Liver (tissue), 9 donors: Measurements from ENCODE around the gene FAXDC2. TPM values are rescaled to one million over a fixed set of nuclear protein-coding genes. Genes with fewer than 3 reads are reported as not detected.

ENCODE experiments used
- DNase-seq: peaks from one replicate; pipeline ENCODE4 v3.0.0-alpha.2; 2017; ENCODE audit warnings: low spot score
- H3K27ac ChIP-seq, 2 donors: one replicate each; pipeline ENCODE4 v1.7.0; 2013; ENCODE audit warnings: inconsistent platforms in 2 of 2, low read length in 2 of 2, control low read depth in 1 of 2, low read depth in 1 of 2, mild to moderate bottlenecking in 1 of 2
- H3K27me3 ChIP-seq, 4 donors: one replicate each; pipeline versions ENCODE4 v1.6.1 to v1.7.0; 2013; ENCODE audit warnings: low read length in 3 of 4, inconsistent platforms in 1 of 4, mild to moderate bottlenecking in 1 of 4, moderate library complexity in 1 of 4; ENCODE audit not compliant: control insufficient read depth in 4 of 4, insufficient read depth in 4 of 4
- H3K36me3 ChIP-seq, 4 donors: one replicate each; pipeline versions ENCODE4 v1.6.1 to v1.7.0; 2013; ENCODE audit warnings: low read length in 3 of 4, mild to moderate bottlenecking in 3 of 4, low read depth in 1 of 4, moderate library complexity in 1 of 4; ENCODE audit not compliant: control insufficient read depth in 4 of 4, insufficient read depth in 3 of 4
- H3K4me1 ChIP-seq, 4 donors: one replicate each; pipeline versions ENCODE4 v1.6.1 to v1.7.0; 2013; ENCODE audit warnings: low read length in 3 of 4, mild to moderate bottlenecking in 3 of 4, moderate library complexity in 1 of 4; ENCODE audit not compliant: control insufficient read depth in 4 of 4, insufficient read depth in 4 of 4
- H3K4me3 ChIP-seq, 3 donors: one replicate each; pipeline versions ENCODE4 v1.6.1 to v1.7.0; 2013; ENCODE audit warnings: low read length in 3 of 3, control low read depth in 1 of 3, low read depth in 1 of 3, mild to moderate bottlenecking in 1 of 3
- H3K9ac ChIP-seq, 2 donors: one replicate each; pipeline ENCODE4 v1.7.0; 2013; ENCODE audit warnings: low read length in 2 of 2, mild to moderate bottlenecking in 2 of 2, moderate library complexity in 2 of 2, control low read depth in 1 of 2, low read depth in 1 of 2
- H3K9me3 ChIP-seq, 4 donors: one replicate each; pipeline versions ENCODE4 v1.6.1 to v1.7.0; 2013; ENCODE audit warnings: low read length in 3 of 4; ENCODE audit not compliant: control insufficient read depth in 4 of 4
- ATF3 ChIP-seq: IDR thresholded peaks from 2 replicates; pipeline ENCODE4 v1.6.1; 2016; ENCODE audit warnings: antibody characterized with exemption
- CTCF ChIP-seq: fragments of 150-350 bp; IDR thresholded peaks from 2 replicates; pipeline ENCODE4 v1.5.1; 2017; ENCODE audit warnings: improper control_type of control experiment, low read depth, low read length; ENCODE audit not compliant: missing input control
- FOXA1 ChIP-seq: IDR thresholded peaks from 2 replicates; pipeline ENCODE4 v1.6.1; 2016; ENCODE audit warnings: antibody characterized with exemption
- FOXA2 ChIP-seq: IDR thresholded peaks from 2 replicates; pipeline ENCODE4 v1.6.1; 2016; ENCODE audit warnings: antibody characterized with exemption
- GABPA ChIP-seq, 2 donors: IDR thresholded peaks in 1 of 2; conservative IDR thresholded peaks in 1 of 2; 2 replicates each; pipeline ENCODE4 v1.6.1; 2016; ENCODE audit warnings: antibody characterized with exemption in 2 of 2, mild to moderate bottlenecking in 1 of 2, moderate library complexity in 1 of 2
- HNF4A ChIP-seq, 2 donors: conservative IDR thresholded peaks; 2 replicates each; pipeline ENCODE4 v1.6.1; 2016; ENCODE audit warnings: antibody characterized with exemption in 2 of 2, mild to moderate bottlenecking in 2 of 2
- HNF4G ChIP-seq: IDR thresholded peaks from 2 replicates; pipeline ENCODE4 v1.6.1; 2016; ENCODE audit warnings: antibody characterized with exemption
- JUND ChIP-seq, 2 donors: IDR thresholded peaks; 2 replicates each; pipeline ENCODE4 v1.6.1; 2016; ENCODE audit warnings: antibody characterized with exemption in 2 of 2
- MAX ChIP-seq: IDR thresholded peaks from 2 replicates; pipeline ENCODE4 v1.6.1; 2016; ENCODE audit warnings: antibody characterized with exemption
- RAD21 ChIP-seq, 2 donors: IDR thresholded peaks; 2 replicates each; pipeline ENCODE4 v1.6.1; 2016; ENCODE audit warnings: antibody characterized with exemption in 2 of 2, mild to moderate bottlenecking in 2 of 2
- REST ChIP-seq: IDR thresholded peaks from 2 replicates; pipeline ENCODE4 v1.6.1; 2016; ENCODE audit warnings: antibody characterized with exemption, mild to moderate bottlenecking
- RXRA ChIP-seq, 2 donors: IDR thresholded peaks; 2 replicates each; pipeline ENCODE4 v1.6.1; 2017 to 2018; ENCODE audit warnings: antibody characterized with exemption in 2 of 2, mild to moderate bottlenecking in 1 of 2
- SP1 ChIP-seq: IDR thresholded peaks from 2 replicates; pipeline ENCODE4 v1.6.1; 2018; ENCODE audit warnings: antibody characterized with exemption, mild to moderate bottlenecking
- YY1 ChIP-seq: IDR thresholded peaks from 2 replicates; pipeline ENCODE4 v1.6.1; 2016; ENCODE audit warnings: antibody characterized with exemption, mild to moderate bottlenecking
- WGBS: extraction: QIAGEN DNeasy Blood & Tissue Kit; methylation state at CpG from one replicate; pipeline ENCODE4 v1.1.7; 2013; 5-methylcytosine and 5-hydroxymethylcytosine counted together
- polyA plus RNA-seq, 2 donors: library from polyadenylated mRNA; stranded (reverse) in 1 of 2; unstranded in 1 of 2; fragments of 200-250 nt in 1 of 2; fragments of >200 nt in 1 of 2; fragmentation: Nextera tagmentation in 1 of 2; extraction: Ambion mirVana in 1 of 2; gene quantifications; one replicate each; pipeline versions ENCODE4 v1.2.1 to v1.2.3, GENCODE V29; 2013 to 2015
- total RNA-seq, 2 donors: library from RNA; depleted of rRNA; stranded (reverse); fragments of >200 nt; gene quantifications; one replicate each; pipeline ENCODE4 v1.2.3, GENCODE V29; 2014
- TF ChIP-seq, protein P1 (sequence below): IDR thresholded peaks from 2 replicates; pipeline ENCODE4 v1.6.1; 2016; ENCODE audit warnings: antibody characterized with exemption
- donor health status: healthy.
- donor health status: healthy.
- donor health status: healthy.
- donor health status: healthy.
- donor health status: healthy.

The FAXDC2 gene
- total and polyA plus RNA-seq, 4 donors, result 27.5 to 110 (median 64.5) TPM

GRCh38 chr5:154885439-154885838 lies 35.0 kb upstream of the FAXDC2 start:
- Histone ChIP-seq H3K4me1 (no peaks in the 10 kb centered on the region), H3K9ac (no peak overlapping the region), H3K36me3 (peaks cover 8 to 54% (median 38%) of the 10 kb centered on the region in 4 donors), H3K9me3 (peaks cover 8 to 18% (median 17%) of the 10 kb centered on the region in 4 donors), H3K27ac (no peak overlapping the region), H3K4me3 (no peak overlapping the region), H3K27me3 (no peaks in the 10 kb centered on the region)
- TF ChIP-seq GABPA (IDR thresholded peaks at IDR 0.05 in 1 of 2, conservative IDR thresholded peaks at IDR 0.05 in 1 of 2) (no peak), JUND (IDR thresholded peaks at IDR 0.05) (no peak), CTCF (no peak), RXRA (IDR thresholded peaks at IDR 0.05) (no peak), MAX (no peak), HNF4A (conservative IDR thresholded peaks at IDR 0.05) (no peak), ATF3 (no peak), FOXA2 (no peak)
- DNase-seq, result no peak
- 88% methylated on average over 2 of the region's 2 CpGs for WGBS

DNA sequence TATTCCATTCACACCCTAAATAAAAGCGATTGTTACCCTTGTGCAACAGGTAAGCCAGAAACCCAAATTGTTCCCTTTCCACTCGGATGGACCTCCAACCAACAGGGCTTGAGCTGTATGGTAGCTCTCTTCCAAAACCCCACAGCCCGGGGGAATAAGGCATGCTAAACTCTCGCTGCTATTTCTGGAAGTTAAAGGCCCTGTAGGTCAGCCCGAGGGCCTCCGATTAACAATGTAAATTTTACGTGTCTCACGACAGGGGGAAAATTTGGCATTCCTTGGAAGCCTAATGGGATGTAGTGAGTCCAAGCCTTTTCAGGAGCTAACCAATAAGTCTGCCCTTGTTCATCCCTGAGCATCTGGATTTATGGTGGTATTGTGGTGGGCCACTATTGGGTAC lies 34.0 kb upstream of the FAXDC2 start:
- H3K27me3 ChIP-seq, result no peaks in the 10 kb centered on the region
- H3K4me1 ChIP-seq, result no peaks in the 10 kb centered on the region
- DNase-seq, result no peak
- 98% methylated on average over 8 of the region's 8 CpGs for whole genome bisulfite sequencing
- peaks cover 8 to 18% (median 18%) of the 10 kb centered on the region in 4 donors for H3K9me3 ChIP-seq
- H3K4me3 ChIP-seq, result no peak overlapping the region
- no peak overlapping the region for H3K9ac ChIP-seq
- peaks cover 8 to 45% (median 31%) of the 10 kb centered on the region in 4 donors for H3K36me3 ChIP-seq
- no peak for TF ChIP-seq HNF4G
- no peak for TF ChIP-seq GABPA (IDR thresholded peaks at IDR 0.05 in 1 of 2, conservative IDR thresholded peaks at IDR 0.05 in 1 of 2)
- TF ChIP-seq FOXA1, result no peak
- no peak for TF ChIP-seq RAD21 (IDR thresholded peaks at IDR 0.05)
- no peak for TF ChIP-seq REST
- TF ChIP-seq YY1, result no peak
- TF ChIP-seq MAX, result no peak
- no peak for TF ChIP-seq CTCF
- TF ChIP-seq, protein P1, sequence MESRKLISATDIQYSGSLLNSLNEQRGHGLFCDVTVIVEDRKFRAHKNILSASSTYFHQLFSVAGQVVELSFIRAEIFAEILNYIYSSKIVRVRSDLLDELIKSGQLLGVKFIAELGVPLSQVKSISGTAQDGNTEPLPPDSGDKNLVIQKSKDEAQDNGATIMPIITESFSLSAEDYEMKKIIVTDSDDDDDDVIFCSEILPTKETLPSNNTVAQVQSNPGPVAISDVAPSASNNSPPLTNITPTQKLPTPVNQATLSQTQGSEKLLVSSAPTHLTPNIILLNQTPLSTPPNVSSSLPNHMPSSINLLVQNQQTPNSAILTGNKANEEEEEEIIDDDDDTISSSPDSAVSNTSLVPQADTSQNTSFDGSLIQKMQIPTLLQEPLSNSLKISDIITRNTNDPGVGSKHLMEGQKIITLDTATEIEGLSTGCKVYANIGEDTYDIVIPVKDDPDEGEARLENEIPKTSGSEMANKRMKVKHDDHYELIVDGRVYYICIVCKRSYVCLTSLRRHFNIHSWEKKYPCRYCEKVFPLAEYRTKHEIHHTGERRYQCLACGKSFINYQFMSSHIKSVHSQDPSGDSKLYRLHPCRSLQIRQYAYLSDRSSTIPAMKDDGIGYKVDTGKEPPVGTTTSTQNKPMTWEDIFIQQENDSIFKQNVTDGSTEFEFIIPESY, result no peak
- no peak for TF ChIP-seq RXRA (IDR thresholded peaks at IDR 0.05)
- no peak for TF ChIP-seq SP1
- TF ChIP-seq FOXA2, result no peak
- H3K27ac ChIP-seq, result no peak overlapping the region
